SU-DHL-6 (cell line): ENCODE measurements around the gene TEKT3.

Experiments used
- CTCF ChIP-seq: fragments of 200-600 bp; sonication (generic); IDR thresholded peaks from one replicate; pipeline ENCODE4 v1.5.1; 2017; ENCODE audit warnings: antibody characterized with exemption, mild to moderate bottlenecking, low read length, moderate library complexity; ENCODE audit not compliant: insufficient read depth, poor library complexity, severe bottlenecking
- EZH2phosphoT487 ChIP-seq: fragments of 200-600 bp; sonication (generic), shearing (Covaris generic); conservative IDR thresholded peaks from 2 replicates; pipeline ENCODE4 v1.6.1; 2018; ENCODE audit warnings: mild to moderate bottlenecking, antibody characterized with exemption, low read length, moderate library complexity, mixed read lengths

- TF ChIP-seq CTCF = no peak
- no peak for TF ChIP-seq EZH2phosphoT487
Measured at GRCh38 chr17:15265131-15265530, 76.3 kb downstream of the TEKT3 start, which contains the start of gene PMP22.
